HG03139 (cell line): ENCODE measurements around the gene RBM4.
"Not testable (repeated sequence)": the region's sequence is repeated elsewhere in the genome, so short reads cannot be mapped to it uniquely, and the experiment has no call there.

Experiments used
- ATAC-seq: cut with Tn5 transposase; IDR thresholded peaks from one replicate; pipeline ENCODE4 v1.9.1; 2021; ENCODE audit not compliant: unreplicated experiment

The RBM4 gene

DNA sequence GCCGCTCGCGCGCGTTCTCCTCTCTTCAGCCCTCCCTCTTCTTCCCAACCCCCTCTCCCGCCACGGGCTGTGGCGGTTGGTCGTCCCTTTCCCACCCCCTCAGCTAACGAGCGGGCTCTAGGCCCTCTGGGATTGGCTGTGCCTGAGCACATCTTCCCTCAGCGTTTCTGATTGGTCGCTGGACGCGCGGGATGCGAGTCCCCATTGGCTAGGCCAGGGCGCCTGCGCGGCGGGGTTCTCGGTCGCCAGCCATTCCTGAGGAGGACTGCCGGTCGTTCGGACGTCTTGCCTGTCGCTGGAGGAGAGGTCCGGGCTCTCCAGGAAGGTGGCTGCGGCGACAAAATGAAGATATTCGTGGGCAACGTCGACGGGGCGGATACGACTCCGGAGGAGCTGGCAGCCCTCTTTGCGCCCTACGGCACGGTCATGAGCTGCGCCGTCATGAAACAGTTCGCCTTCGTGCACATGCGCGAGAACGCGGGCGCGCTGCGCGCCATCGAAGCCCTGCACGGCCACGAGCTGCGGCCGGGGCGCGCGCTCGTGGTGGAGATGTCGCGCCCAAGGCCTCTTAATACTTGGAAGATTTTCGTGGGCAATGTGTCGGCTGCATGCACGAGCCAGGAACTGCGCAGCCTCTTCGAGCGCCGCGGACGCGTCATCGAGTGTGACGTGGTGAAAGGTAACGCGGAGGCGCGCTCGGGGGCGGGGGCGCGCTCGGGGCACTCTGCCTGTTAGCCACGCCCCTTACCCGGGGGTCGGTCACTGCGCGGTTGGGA, 21.9 kb upstream of the RBM4 start, which contains the start of gene RBM14:
TSS of gene RBM14 (plus strand) at position 252 of the 776 bp plus-strand sequence. CDS start at position 343, 91 bp downstream.
- peak; percentile 85 for ATAC-seq

DNA sequence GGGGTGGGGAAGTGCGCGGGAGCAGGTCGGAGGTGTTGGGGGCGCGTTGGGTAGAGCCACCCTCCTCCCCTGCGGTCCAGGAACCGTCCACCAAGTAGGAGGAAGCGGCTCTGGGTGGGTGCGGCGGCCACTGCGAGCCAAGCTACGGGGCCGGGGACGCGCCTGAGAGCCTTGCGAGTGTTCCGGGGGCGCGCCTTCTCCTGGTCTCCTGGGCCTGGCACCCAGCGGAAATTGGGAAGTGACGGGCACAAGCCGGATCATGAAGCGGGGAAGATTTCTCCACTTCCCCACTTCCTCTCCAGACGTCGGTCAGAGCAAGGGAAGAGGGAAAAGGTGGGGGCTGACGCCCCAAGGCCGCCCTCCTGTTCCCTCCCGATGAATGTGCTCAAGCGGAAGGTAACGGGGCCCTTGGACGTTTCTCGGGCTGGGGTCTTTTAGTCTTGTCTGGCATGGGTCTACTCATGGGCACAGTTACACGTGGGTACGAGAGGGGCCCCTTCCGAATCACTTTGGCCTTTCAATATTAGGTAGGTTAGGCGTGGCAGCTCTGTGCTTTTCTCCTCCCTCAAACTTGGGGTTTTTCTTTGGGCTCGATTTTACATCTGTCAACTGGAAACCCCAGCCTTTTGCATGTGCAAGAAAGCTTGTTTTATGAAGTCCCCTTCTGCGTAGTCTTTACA, 21.2 kb upstream of the RBM4 start:
- ATAC-seq = no peak

DNA sequence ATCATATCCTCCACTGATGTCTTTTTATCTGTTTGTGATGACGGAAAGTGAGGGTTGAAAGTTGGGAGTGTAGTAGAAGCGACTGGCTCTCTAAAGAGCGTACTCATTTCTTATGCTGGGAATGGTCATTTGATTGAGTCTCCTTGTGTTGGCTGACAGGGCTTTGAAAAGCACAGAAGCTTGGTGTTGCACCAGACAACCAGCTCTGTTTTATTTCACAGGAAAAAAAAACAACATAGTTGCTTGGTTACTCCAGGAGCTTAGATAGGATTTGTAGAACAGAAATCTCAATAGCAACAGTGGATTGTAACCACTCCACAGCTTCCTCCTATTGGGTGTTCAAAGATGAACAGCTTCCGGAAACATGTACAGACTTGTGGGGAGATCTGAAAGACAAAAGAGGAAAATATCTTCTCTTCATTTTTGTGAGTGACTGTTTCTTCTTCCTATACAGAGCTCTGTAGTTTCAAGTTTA, 19.4 kb upstream of the RBM4 start:
- ATAC-seq = no peak

DNA sequence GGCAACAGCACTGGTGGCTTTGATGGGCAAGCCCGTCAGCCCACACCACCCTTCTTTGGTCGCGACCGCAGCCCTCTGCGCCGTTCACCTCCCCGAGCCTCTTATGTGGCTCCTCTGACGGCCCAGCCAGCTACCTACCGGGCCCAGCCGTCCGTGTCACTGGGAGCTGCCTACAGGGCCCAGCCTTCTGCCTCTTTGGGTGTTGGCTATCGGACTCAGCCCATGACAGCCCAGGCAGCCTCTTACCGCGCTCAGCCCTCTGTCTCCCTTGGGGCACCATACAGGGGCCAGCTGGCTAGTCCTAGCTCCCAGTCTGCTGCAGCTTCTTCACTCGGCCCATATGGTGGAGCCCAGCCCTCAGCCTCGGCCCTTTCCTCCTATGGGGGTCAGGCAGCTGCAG, 14.1 kb upstream of the RBM4 start:
- ATAC-seq = no peak

DNA sequence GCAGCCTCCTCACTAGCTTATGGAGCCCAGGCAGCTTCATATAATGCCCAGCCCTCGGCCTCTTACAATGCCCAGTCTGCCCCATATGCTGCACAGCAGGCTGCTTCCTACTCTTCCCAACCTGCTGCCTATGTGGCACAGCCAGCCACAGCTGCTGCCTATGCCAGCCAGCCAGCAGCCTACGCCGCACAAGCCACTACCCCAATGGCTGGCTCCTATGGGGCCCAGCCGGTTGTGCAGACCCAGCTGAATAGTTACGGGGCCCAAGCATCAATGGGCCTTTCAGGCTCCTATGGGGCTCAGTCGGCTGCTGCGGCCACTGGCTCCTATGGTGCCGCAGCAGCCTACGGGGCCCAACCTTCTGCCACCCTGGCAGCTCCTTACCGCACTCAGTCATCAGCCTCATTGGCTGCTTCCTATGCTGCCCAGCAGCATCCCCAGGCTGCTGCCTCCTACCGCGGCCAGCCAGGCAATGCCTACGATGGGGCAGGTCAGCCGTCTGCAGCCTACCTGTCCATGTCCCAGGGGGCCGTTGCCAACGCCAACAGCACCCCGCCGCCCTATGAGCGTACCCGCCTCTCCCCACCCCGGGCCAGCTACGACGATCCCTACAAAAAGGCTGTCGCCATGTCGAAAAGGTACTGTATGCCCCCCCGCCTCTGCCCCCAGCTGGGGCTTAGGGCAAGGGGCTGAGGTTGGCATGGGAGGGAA, 13.3 kb upstream of the RBM4 start:
- no peak for ATAC-seq

- no peak for ATAC-seq
These were observed 12.8 kb upstream of the RBM4 start for GRCh38 chr11:66625752-66626149.

GRCh38 chr11:66626382-66626781, 12.1 kb upstream of the RBM4 start:
- ATAC-seq = no peak

DNA sequence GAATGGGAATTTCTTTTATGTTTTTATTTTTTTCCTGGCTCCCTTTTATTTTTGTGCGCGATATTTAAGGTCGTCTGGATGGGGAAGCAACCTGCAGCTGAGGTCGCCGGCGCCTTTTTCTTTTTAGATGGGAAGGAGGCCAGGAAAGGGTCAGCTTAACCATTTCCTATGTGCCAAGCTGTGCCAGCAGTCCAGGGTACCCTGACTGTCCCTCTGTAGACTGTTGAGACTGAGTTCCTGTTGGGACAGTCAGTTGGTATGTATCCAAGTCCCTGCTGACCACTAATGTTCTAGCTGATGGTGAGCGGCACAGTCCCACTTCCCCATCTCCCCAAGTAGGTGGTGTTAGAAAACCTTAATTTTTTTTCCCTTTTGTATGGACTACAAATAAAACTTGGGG, 11.6 kb upstream of the RBM4 start:
- no peak for ATAC-seq

- ATAC-seq = no peak
These were observed 10.4 kb upstream of the RBM4 start for GRCh38 chr11:66628061-66628603.

GRCh38 chr11:66629356-66629755, 9.1 kb upstream of the RBM4 start:
- no peak for ATAC-seq

DNA sequence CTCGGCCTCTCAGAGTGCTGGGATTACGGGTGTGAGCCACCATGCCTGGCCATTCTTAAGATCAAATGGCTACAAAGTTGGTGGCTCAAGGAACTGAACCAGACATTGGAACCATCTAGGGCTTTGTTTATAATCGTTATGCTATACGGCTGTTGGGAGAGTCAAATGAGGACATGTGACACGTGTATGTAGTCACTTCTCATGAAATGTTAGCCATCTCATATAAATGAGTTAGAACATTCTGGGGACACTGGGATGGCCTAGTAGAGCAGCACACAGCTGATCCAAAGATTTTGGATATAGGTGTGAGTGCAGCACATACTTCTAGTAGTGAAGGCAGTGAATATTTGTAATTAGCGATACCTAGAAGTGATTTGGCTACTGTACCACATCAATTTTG, 6.6 kb upstream of the RBM4 start:
- ATAC-seq = no peak

- ATAC-seq = no peak
These were observed 5.6 kb upstream of the RBM4 start for GRCh38 chr11:66632952-66633351.

- no peak for ATAC-seq
These were observed 2.1 kb upstream of the RBM4 start for GRCh38 chr11:66636411-66636810.

GRCh38 chr11:66637557-66638176, 836 bp upstream of the RBM4 start:
- no peak for ATAC-seq

- no peak for ATAC-seq
These were observed 737 bp downstream of the RBM4 start for GRCh38 chr11:66639066-66639813.

DNA sequence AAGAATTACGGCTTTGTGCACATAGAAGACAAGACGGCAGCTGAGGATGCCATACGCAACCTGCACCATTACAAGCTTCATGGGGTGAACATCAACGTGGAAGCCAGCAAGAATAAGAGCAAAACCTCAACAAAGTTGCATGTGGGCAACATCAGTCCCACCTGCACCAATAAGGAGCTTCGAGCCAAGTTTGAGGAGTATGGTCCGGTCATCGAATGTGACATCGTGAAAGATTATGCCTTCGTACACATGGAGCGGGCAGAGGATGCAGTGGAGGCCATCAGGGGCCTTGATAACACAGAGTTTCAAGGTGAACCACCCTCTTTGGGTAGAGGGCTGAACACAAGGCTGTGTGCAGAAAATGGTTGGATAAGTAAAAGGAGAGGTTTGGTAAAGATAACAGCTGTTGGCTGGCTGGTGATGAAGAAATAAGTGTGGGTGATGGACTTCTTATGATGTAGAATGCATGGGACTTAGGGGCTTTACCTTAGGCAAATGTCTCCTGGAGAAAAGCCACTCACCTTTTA, 1.4 kb downstream of the RBM4 start:
- ATAC-seq = not testable (repeated sequence)

DNA sequence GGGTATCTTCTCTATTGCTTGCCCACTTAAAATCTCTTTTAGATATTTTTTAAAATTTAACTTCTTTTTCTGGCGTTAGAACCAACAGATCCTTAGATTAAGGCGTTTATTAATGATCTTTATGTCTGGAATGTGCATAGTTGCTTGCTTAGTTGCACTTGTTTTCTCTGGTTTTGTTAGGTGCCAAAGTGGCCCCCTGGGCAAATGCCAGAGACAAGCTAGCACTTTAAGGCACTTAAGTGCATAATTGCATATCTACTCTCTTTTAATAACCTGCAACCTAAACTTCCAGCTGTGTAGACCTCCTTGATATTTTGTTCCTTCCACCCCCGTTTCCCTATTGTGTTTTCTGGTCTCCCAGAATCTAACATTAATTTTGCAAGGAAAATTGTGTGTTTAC, 3.3 kb downstream of the RBM4 start:
- ATAC-seq = no peak

DNA sequence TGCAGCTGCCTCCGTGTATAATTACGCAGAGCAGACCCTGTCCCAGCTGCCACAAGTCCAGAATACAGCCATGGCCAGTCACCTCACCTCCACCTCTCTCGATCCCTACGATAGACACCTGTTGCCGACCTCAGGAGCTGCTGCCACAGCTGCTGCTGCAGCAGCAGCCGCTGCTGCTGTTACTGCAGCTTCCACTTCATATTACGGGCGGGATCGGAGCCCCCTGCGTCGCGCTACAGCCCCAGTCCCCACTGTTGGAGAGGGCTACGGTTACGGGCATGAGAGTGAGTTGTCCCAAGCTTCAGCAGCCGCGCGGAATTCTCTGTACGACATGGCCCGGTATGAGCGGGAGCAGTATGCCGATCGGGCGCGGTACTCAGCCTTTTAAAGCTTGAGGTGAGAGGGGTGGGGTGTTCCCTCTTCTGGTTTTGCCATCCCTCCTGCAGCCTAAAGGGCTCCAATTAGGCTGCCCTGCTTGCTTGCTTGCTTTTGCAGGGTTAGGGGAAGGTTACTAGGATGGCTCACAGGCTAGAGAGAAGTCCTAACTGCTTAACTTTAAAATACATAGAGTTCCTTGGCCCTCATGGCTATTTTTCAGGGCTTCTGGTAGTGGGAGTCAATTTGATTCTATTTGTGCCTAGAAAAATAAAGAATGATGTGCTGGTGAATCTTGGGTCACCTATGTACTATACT, 5.4 kb downstream of the RBM4 start:
- no peak for ATAC-seq

- no peak for ATAC-seq
These were observed 8.3 kb downstream of the RBM4 start for GRCh38 chr11:66646828-66647227.
